ENCODE measurements around the gene GOLPH3.
A peak's percentile ranks its signal among the peaks of the same experiment; 100 is the strongest.
"Not testable (repeated sequence)": the region's sequence is repeated elsewhere in the genome, so short reads cannot be mapped to it uniquely, and the experiment has no call there.

The GOLPH3 gene

GRCh38 chr5:32135086-32135485 is 39.0 kb downstream of the GOLPH3 start:
- DNase-seq (ENCODE audit: low spot score) = no peak

GRCh38 chr5:32132757-32133156 is 41.4 kb downstream of the GOLPH3 start:
- no peak for DNase-seq (ENCODE audit: low spot score)

- no peak for DNase-seq (ENCODE audit: low spot score)
These were observed 42.5 kb downstream of the GOLPH3 start for GRCh38 chr5:32131604-32132003.

- DNase-seq (ENCODE audit: low spot score) = no peak
These were observed 43.3 kb downstream of the GOLPH3 start for GRCh38 chr5:32130865-32131264.

GRCh38 chr5:32129074-32129598 is 45.0 kb downstream of the GOLPH3 start:
- no peak for DNase-seq (ENCODE audit: low spot score)

GRCh38 chr5:32127711-32128110 is 46.4 kb downstream of the GOLPH3 start:
- no peak for DNase-seq (ENCODE audit: low spot score)

GRCh38 chr5:32126691-32127090 is 47.4 kb downstream of the GOLPH3 start:
- DNase-seq (ENCODE audit: low spot score) = no peak

GRCh38 chr5:32123889-32124676 is 50.0 kb downstream of the GOLPH3 start:
- no peak for DNase-seq (ENCODE audit: low spot score)

- DNase-seq (ENCODE audit: low spot score) = peak; percentile 37
These were observed 50.9 kb downstream of the GOLPH3 start for GRCh38 chr5:32123058-32123805.

GRCh38 chr5:32118922-32119321 is 55.2 kb downstream of the GOLPH3 start:
- DNase-seq (ENCODE audit: low spot score) = not testable (repeated sequence)

GRCh38 chr5:32116574-32117313 is 57.4 kb downstream of the GOLPH3 start:
- DNase-seq (ENCODE audit: low spot score) = no peak

GRCh38 chr5:32115985-32116384 is 58.1 kb downstream of the GOLPH3 start:
- no peak for DNase-seq (ENCODE audit: low spot score)

GRCh38 chr5:32110111-32110696 is 63.9 kb downstream of the GOLPH3 start:
- peak; percentile 7 for DNase-seq (ENCODE audit: low spot score)

GRCh38 chr5:32109236-32109635 is 64.9 kb downstream of the GOLPH3 start:
- DNase-seq (ENCODE audit: low spot score) = no peak

GRCh38 chr5:32108167-32108566 is 66.0 kb downstream of the GOLPH3 start:
- DNase-seq (ENCODE audit: low spot score) = no peak

- no peak for DNase-seq (ENCODE audit: low spot score)
These were observed 66.8 kb downstream of the GOLPH3 start for GRCh38 chr5:32107291-32107690.

- no peak for DNase-seq (ENCODE audit: low spot score)
These were observed 70.6 kb downstream of the GOLPH3 start for GRCh38 chr5:32103521-32103920.

- DNase-seq (ENCODE audit: low spot score) = no peak
These were observed 71.7 kb downstream of the GOLPH3 start for GRCh38 chr5:32102254-32102986.

- DNase-seq (ENCODE audit: low spot score) = no peak
These were observed 73.3 kb downstream of the GOLPH3 start for GRCh38 chr5:32100691-32101302.

- DNase-seq (ENCODE audit: low spot score) = no peak
These were observed 73.9 kb downstream of the GOLPH3 start for GRCh38 chr5:32100230-32100629.

- DNase-seq (ENCODE audit: low spot score) = no peak
These were observed 74.6 kb downstream of the GOLPH3 start for GRCh38 chr5:32099486-32100035.

Measured in COLO829 (cell line).